ENCODE results near the gene EDRF1. TPM values are rescaled to one million over a fixed set of nuclear protein-coding genes. Genes with fewer than 3 reads are reported as not detected.

EDRF1 gene
- total RNA-seq, 1 donor from 2014 or later, result 47.4 TPM

DNA sequence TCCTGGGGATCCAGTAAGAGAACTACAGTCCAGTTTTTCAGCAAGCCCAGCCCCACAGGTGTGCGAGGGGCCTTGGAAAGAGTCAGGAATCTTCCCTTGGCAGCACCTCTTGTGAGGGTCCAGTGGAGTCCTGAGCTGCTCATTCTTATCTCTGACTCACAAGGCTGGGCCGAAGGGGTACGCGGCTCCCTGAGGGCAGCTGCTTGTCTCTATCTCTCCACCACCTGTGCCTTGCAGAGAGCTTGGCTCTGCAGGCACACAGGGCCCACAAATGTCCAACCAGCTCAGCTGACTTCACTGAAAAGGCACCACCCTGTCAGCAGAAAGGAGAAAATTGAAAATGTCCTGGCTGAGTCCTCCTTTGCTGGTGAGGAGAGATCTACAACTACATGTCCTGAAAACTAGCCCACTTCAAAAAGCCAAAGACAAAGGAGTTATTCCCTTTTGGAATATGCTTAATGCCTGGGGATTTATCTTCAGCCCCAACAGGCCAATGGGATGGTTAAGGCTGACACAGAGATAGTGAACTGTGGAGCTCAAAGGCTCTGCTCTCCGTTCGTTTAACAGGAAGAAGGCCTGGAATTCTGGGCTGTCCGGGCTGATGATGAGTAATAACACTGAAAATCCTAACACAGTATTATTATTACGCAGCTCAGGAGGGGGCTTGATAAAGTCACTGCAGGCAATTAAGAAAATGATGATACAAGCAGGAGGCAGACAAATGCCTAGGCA is 80.1 kb downstream of the EDRF1 start:
- no peaks in the 10 kb centered on the region for H3K9me3 Mint-ChIP-seq (ENCODE audit: low read depth)
- H3K36me3 Mint-ChIP-seq (ENCODE audit: insufficient read depth), result peaks cover 8% of the 10 kb centered on the region
- peaks cover 17% of the 10 kb centered on the region for H3K4me1 Mint-ChIP-seq (ENCODE audit: low read depth)
- no peak for DNase-seq (ENCODE audit: low spot score, unreplicated experiment)
- TF ChIP-seq, protein P1, sequence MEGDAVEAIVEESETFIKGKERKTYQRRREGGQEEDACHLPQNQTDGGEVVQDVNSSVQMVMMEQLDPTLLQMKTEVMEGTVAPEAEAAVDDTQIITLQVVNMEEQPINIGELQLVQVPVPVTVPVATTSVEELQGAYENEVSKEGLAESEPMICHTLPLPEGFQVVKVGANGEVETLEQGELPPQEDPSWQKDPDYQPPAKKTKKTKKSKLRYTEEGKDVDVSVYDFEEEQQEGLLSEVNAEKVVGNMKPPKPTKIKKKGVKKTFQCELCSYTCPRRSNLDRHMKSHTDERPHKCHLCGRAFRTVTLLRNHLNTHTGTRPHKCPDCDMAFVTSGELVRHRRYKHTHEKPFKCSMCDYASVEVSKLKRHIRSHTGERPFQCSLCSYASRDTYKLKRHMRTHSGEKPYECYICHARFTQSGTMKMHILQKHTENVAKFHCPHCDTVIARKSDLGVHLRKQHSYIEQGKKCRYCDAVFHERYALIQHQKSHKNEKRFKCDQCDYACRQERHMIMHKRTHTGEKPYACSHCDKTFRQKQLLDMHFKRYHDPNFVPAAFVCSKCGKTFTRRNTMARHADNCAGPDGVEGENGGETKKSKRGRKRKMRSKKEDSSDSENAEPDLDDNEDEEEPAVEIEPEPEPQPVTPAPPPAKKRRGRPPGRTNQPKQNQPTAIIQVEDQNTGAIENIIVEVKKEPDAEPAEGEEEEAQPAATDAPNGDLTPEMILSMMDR (IDR thresholded peaks at IDR 0.05; ENCODE audit: unreplicated experiment), result no peak
- no peak overlapping the region for H3K4me3 Mint-ChIP-seq (ENCODE audit: low read depth)
- no peak overlapping the region for H3K27ac Mint-ChIP-seq
- no peaks in the 10 kb centered on the region for H3K27me3 Mint-ChIP-seq

GRCh38 chr10:125801574-125801973 is 82.1 kb downstream of the EDRF1 start:
- no peak overlapping the region for H3K27ac Mint-ChIP-seq
- no peaks in the 10 kb centered on the region for H3K9me3 Mint-ChIP-seq (ENCODE audit: low read depth)
- no peaks in the 10 kb centered on the region for H3K27me3 Mint-ChIP-seq
- peaks cover 17% of the 10 kb centered on the region for H3K4me1 Mint-ChIP-seq (ENCODE audit: low read depth)
- peaks cover 10% of the 10 kb centered on the region for H3K36me3 Mint-ChIP-seq (ENCODE audit: insufficient read depth)
- no peak for DNase-seq (ENCODE audit: low spot score, unreplicated experiment)
- no peak overlapping the region for H3K4me3 Mint-ChIP-seq (ENCODE audit: low read depth)
- TF ChIP-seq, protein P1 (IDR thresholded peaks at IDR 0.05; ENCODE audit: unreplicated experiment), result no peak

- H3K4me3 Mint-ChIP-seq (ENCODE audit: low read depth), result no peak overlapping the region
- H3K27ac Mint-ChIP-seq, result no peak overlapping the region
- peaks cover 8% of the 10 kb centered on the region for H3K36me3 Mint-ChIP-seq (ENCODE audit: insufficient read depth)
These were observed 82.6 kb downstream of the EDRF1 start for GRCh38 chr10:125802131-125802530.

DNA sequence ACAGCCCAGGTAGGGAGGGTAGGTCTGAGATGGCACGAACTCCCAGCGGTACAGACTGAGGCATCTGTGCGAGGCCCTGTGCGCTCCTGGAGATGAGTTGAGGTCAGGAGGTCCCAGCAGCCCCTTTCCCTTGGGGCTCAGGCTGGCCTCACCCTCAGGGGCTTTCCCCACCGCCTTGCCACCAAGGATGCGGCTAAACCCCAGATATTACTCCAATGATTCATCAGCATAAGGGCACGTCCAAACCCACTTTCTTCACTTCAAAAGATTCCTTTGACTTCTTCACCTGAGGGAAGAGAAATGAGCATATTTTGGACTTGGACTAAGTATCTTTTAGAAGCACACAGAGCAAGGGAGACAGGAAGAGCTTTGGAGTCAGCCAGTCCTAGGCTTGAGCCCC is 83.2 kb downstream of the EDRF1 start:
- no peak for DNase-seq (ENCODE audit: low spot score, unreplicated experiment)
- no peaks in the 10 kb centered on the region for H3K9me3 Mint-ChIP-seq (ENCODE audit: low read depth)
- peaks cover 8% of the 10 kb centered on the region for H3K36me3 Mint-ChIP-seq (ENCODE audit: insufficient read depth)
- H3K4me3 Mint-ChIP-seq (ENCODE audit: low read depth), result no peak overlapping the region
- TF ChIP-seq, protein P1 (IDR thresholded peaks at IDR 0.05; ENCODE audit: unreplicated experiment), result no peak
- no peak overlapping the region for H3K27ac Mint-ChIP-seq
- peaks cover 17% of the 10 kb centered on the region for H3K4me1 Mint-ChIP-seq (ENCODE audit: low read depth)
- no peaks in the 10 kb centered on the region for H3K27me3 Mint-ChIP-seq

More at GRCh38 chr10:125802131-125802530, 82.6 kb downstream of the EDRF1 start:
- no peaks in the 10 kb centered on the region for H3K27me3 Mint-ChIP-seq
- H3K9me3 Mint-ChIP-seq (ENCODE audit: low read depth), result no peaks in the 10 kb centered on the region
- TF ChIP-seq, protein P1 (IDR thresholded peaks at IDR 0.05; ENCODE audit: unreplicated experiment), result no peak
- peaks cover 17% of the 10 kb centered on the region for H3K4me1 Mint-ChIP-seq (ENCODE audit: low read depth)
- DNase-seq (ENCODE audit: low spot score, unreplicated experiment), result no peak

- TF ChIP-seq, protein P1 (IDR thresholded peaks at IDR 0.05; ENCODE audit: unreplicated experiment), result no peak
- DNase-seq (ENCODE audit: low spot score, unreplicated experiment), result no peak
- Mint-ChIP-seq H3K4me3 (ENCODE audit: low read depth) (no peak overlapping the region), H3K9me3 (ENCODE audit: low read depth) (no peaks in the 10 kb centered on the region), H3K4me1 (ENCODE audit: low read depth) (no peaks in the 10 kb centered on the region), H3K36me3 (ENCODE audit: insufficient read depth) (peaks cover 11% of the 10 kb centered on the region), H3K27ac (no peak overlapping the region), H3K27me3 (no peaks in the 10 kb centered on the region)
These were observed 88.5 kb downstream of the EDRF1 start for GRCh38 chr10:125808047-125808446.
